Endothelial cell of umbilical vein (primary cell): Measurements from ENCODE around the gene KRT34. TPM values are rescaled to one million over a fixed set of nuclear protein-coding genes. Genes with fewer than 3 reads are reported as not detected.

Experiments used
- BruUV-seq: library from RNA; stranded (reverse); fragments of 400-500 nt; replicated peaks from 2 replicates; lab custom pipeline; 2021; lab: Mats Ljungman, UMichigan
- CTCF ChIA-PET: fragments of 300-600, 350-600 bp; sonication (Branson Sonifier 250); formaldehyde crosslinking; loops from one replicate; lab custom pipeline; 2021; ENCODE audit warnings: antibody characterized with exemption, inconsistent platforms; lab: Charles Lee
- POLR2A ChIA-PET: fragments of 300-600, 350-600 bp; sonication (Branson Sonifier 250); formaldehyde crosslinking; loops from one replicate; lab custom pipeline; 2021; ENCODE audit warnings: antibody characterized with exemption, inconsistent platforms; lab: Charles Lee
- DNase-seq: peaks from one replicate; pipeline ENCODE4 v3.0.0-alpha.2; 2011; ENCODE audit warnings: low read depth, low spot score
- FAIRE-seq: peaks from 2 replicates; lab custom pipeline; 2011; peaks lifted over from hg19 to GRCh38; lab: Jason Lieb, UNC
- H2AFZ ChIP-seq: 2 replicates; pipeline ENCODE4 v1.6.0; 2012; ENCODE audit warnings: low read depth, low read length, control low read depth, inconsistent platforms
- H3K27ac ChIP-seq: 2 replicates; pipeline ENCODE4 v1.5.1; 2011; ENCODE audit warnings: low read depth, mild to moderate bottlenecking, control low read depth, low read length, moderate library complexity; ENCODE audit not compliant: insufficient read depth
- H3K27me3 ChIP-seq, 2 experiments: 2 replicates each; pipeline versions ENCODE4 v1.6.0 to v1.6.1; 2011; ENCODE audit warnings: low read length in 2 of 2, mixed read lengths in 1 of 2; ENCODE audit not compliant: control insufficient read depth in 2 of 2, insufficient read depth in 2 of 2
- H3K36me3 ChIP-seq, 2 experiments: 2 replicates in 1 of 2; 3 replicates in 1 of 2; pipeline ENCODE4 v1.5.1; 2011; ENCODE audit warnings: low read length in 2 of 2, mild to moderate bottlenecking in 1 of 2, moderate library complexity in 1 of 2; ENCODE audit not compliant: control insufficient read depth in 2 of 2, insufficient read depth in 2 of 2; ENCODE audit errors: extremely low read depth in 1 of 2
- H3K4me1 ChIP-seq: 3 replicates; pipeline ENCODE4 v1.5.1; 2011; ENCODE audit warnings: mild to moderate bottlenecking, low read length; ENCODE audit not compliant: control insufficient read depth, insufficient read depth; ENCODE audit errors: extremely low read depth
- H3K4me2 ChIP-seq: 2 replicates; pipeline ENCODE4 v1.6.1; 2011; ENCODE audit warnings: low read length, control low read depth, mixed read lengths; ENCODE audit not compliant: insufficient read depth
- H3K4me3 ChIP-seq, 3 experiments: fragments of 200-600 bp in 1 of 3; sonication (generic), shearing (Covaris generic) in 1 of 3; replicated peaks in 1 of 3; 2 replicates each; pipeline ENCODE4 v1.5.1; 2011 to 2016; ENCODE audit warnings: control low read depth in 3 of 3, low read length in 3 of 3, mild to moderate bottlenecking in 2 of 3, inconsistent platforms in 1 of 3, low read depth in 1 of 3, moderate library complexity in 1 of 3; ENCODE audit not compliant: insufficient read depth in 1 of 3
- H3K79me2 ChIP-seq: 2 replicates; pipeline ENCODE4 v1.6.0; 2012; ENCODE audit warnings: low read length, inconsistent platforms; ENCODE audit not compliant: control insufficient read depth, insufficient read depth
- H3K9ac ChIP-seq: replicated peaks from 2 replicates; pipeline ENCODE3; 2011; ENCODE audit warnings: low read length, control low read depth; ENCODE audit not compliant: insufficient read depth; ENCODE audit errors: extremely low read depth
- H3K9me1 ChIP-seq: replicated peaks from 3 replicates; pipeline ENCODE4 v1.6.0; 2011; ENCODE audit warnings: mild to moderate bottlenecking, low read length; ENCODE audit not compliant: control insufficient read depth, insufficient read depth; ENCODE audit errors: extremely low read depth
- H3K9me3 ChIP-seq: replicated peaks from 2 replicates; pipeline ENCODE4 v1.5.1; 2012; ENCODE audit warnings: low read length, inconsistent platforms; ENCODE audit not compliant: control insufficient read depth, insufficient read depth
- H4K20me1 ChIP-seq: replicated peaks from 2 replicates; pipeline ENCODE3; 2011; ENCODE audit warnings: mild to moderate bottlenecking, low read length; ENCODE audit not compliant: control insufficient read depth, insufficient read depth; ENCODE audit errors: extremely low read depth
- CTCF ChIP-seq, 2 donors: IDR thresholded peaks; 1 replicate in 1 of 2; 2 replicates in 1 of 2; pipeline ENCODE4 v1.5.1; 2011; ENCODE audit warnings: low read length in 2 of 2, mild to moderate bottlenecking in 2 of 2, moderate library complexity in 2 of 2, control low read depth in 1 of 2, inconsistent platforms in 1 of 2, low read depth in 1 of 2; ENCODE audit not compliant: insufficient read depth in 1 of 2; ENCODE audit errors: extremely low read depth in 1 of 2
- EZH2 ChIP-seq: IDR thresholded peaks from 2 replicates; pipeline ENCODE4 v1.6.1; 2012; ENCODE audit warnings: borderline replicate concordance, low read depth, mild to moderate bottlenecking, moderate library complexity, low read length, inconsistent platforms; ENCODE audit not compliant: severe bottlenecking
- FOS ChIP-seq: IDR thresholded peaks from 2 replicates; pipeline ENCODE4 v1.6.1; 2011; ENCODE audit warnings: mild to moderate bottlenecking, low read length, moderate library complexity, borderline replicate concordance; ENCODE audit not compliant: insufficient read depth
- GATA2 ChIP-seq: IDR thresholded peaks from 2 replicates; pipeline ENCODE4 v1.7.0; 2011; ENCODE audit warnings: low read depth, mild to moderate bottlenecking, moderate library complexity, mixed read lengths, low read length; ENCODE audit not compliant: insufficient read length, insufficient read depth
- MAX ChIP-seq: IDR thresholded peaks from 2 replicates; pipeline ENCODE4 v1.6.1; 2011; ENCODE audit not compliant: insufficient read depth, insufficient read length
- MYC ChIP-seq: IDR thresholded peaks from one replicate; pipeline ENCODE4 v1.6.1; 2011; ENCODE audit warnings: mild to moderate bottlenecking, low read depth, low read length
- POLR2A ChIP-seq: IDR thresholded peaks from 2 replicates; pipeline ENCODE4 v1.6.1; 2012; ENCODE audit warnings: low read depth, mild to moderate bottlenecking, control low read depth, low read length
- POLR2AphosphoS5 ChIP-seq: IDR thresholded peaks from 2 replicates; pipeline ENCODE4 v1.6.1; 2012; ENCODE audit warnings: low read depth, mild to moderate bottlenecking, control low read depth, low read length, moderate library complexity; ENCODE audit not compliant: insufficient read depth
- dilution Hi-C: fragments of 300-500 bp; cut with MboI; formaldehyde crosslinking; loops from one replicate; pipeline ENCODE4 v1.15.0; 2019; ENCODE audit warnings: low sequenced_read_pairs; ENCODE audit not compliant: extremely low pct_ligation_motif_present
- intact Hi-C: fragments of 100-400 bp; cut with micrococcal nuclease; formaldehyde crosslinking; loops from one replicate; pipeline ENCODE4 v1.10.0; 2022
- polyA plus RNA-seq, 4 experiments: library from polyadenylated mRNA; depleted of rRNA in 3 of 4; stranded (reverse) in 3 of 4; unstranded in 1 of 4; fragments of >200 nt; gene quantifications; 2 replicates each; pipeline versions ENCODE4 v1.2.1 to v1.2.3, GENCODE V29; 2011 to 2012; ENCODE audit warnings: missing spikeins in 1 of 4
- total RNA-seq: library from RNA; stranded (reverse); gene quantifications from 2 replicates; pipeline ENCODE4 v1.2.3, GENCODE V29; 2021

Gene KRT34
- total and polyA plus RNA-seq, 2 donors (not counting 3 experiments of a cell fraction or from before 2014, with no cell fraction given) = not detected

- H4K20me1 ChIP-seq = no peaks in the 10 kb centered on the region
- H3K4me3 ChIP-seq = peak overlapping the region in 1 of 3 experiments; percentile 9
- H3K9ac ChIP-seq = no peak overlapping the region
- TF ChIP-seq POLR2AphosphoS5 (no peak), GATA2 (no peak), EZH2 (no peak), MYC (no peak), MAX (no peak), FOS (no peak), POLR2A (no peak)
- dilution Hi-C loops = no loop called here
- ChIA-PET POLR2A (no interaction called here), CTCF (interaction anchor here (1.0 to 3.6 kb wide), 5 partner anchors 81 to 259 kb away, joined by 3 to 20 read pairs (median 4); no protein-coding TSS in a partner anchor)
- peak; percentile 70 for FAIRE-seq
- H2AFZ ChIP-seq = no peak overlapping the region
- H3K27ac ChIP-seq = peak overlapping the region; percentile 16
- H3K9me1 ChIP-seq = no peaks in the 10 kb centered on the region
- intact Hi-C loops = loop anchor here (2.0 to 10.0 kb wide), 2 partner anchors 91 to 145 kb away; no protein-coding TSS in a partner anchor
- DNase-seq = peak; percentile 41
- no peaks in the 10 kb centered on the region for H3K9me3 ChIP-seq
- H3K27me3 ChIP-seq = peaks cover 8 to 12% of the 10 kb centered on the region in 2 experiments
- TSS peak; percentile 27 for BruUV-seq
- no peaks in the 10 kb centered on the region for H3K79me2 ChIP-seq
- no peaks in the 10 kb centered on the region for H3K36me3 ChIP-seq
- H3K4me1 ChIP-seq = peaks cover 18% of the 10 kb centered on the region
- H3K4me2 ChIP-seq = peak overlapping the region; percentile 6
Observed at GRCh38 chr17:41403404-41404023, 21.4 kb upstream of the KRT34 start.

- no peak overlapping the region for H2AFZ ChIP-seq
- no peak overlapping the region for H3K4me2 ChIP-seq
- no peak for DNase-seq
- no peak for FAIRE-seq
- no peaks in the 10 kb centered on the region for H3K9me1 ChIP-seq
- no TSS peak for BruUV-seq
- no peaks in the 10 kb centered on the region for H3K79me2 ChIP-seq
- no peak overlapping the region for H3K9ac ChIP-seq
- no peak overlapping the region for H3K27ac ChIP-seq
- no peaks in the 10 kb centered on the region for H3K9me3 ChIP-seq
- intact Hi-C loops = loop anchor here (10.0 kb wide), 1 partner anchor 93 kb away; no protein-coding TSS in a partner anchor
- H3K4me1 ChIP-seq = peaks cover 18% of the 10 kb centered on the region
- TF ChIP-seq GATA2 = no peak
- no peak for TF ChIP-seq MYC
- no peak for TF ChIP-seq EZH2
- no peak for TF ChIP-seq POLR2AphosphoS5
- TF ChIP-seq CTCF (IDR thresholded peaks at IDR 0.05; ENCODE audit: extremely low read depth in 1 of 2, insufficient read depth in 1 of 2, low read depth in 1 of 2, low read length in 2 of 2) = no peak
- TF ChIP-seq POLR2A = no peak
- TF ChIP-seq MAX = no peak
- peaks cover 8 to 17% of the 10 kb centered on the region in 2 experiments for H3K27me3 ChIP-seq
- H4K20me1 ChIP-seq = no peaks in the 10 kb centered on the region
- POLR2A ChIA-PET = no interaction called here
- dilution Hi-C loops = no loop called here
- no peak overlapping the region for H3K4me3 ChIP-seq
- CTCF ChIA-PET = no interaction called here
- no peaks in the 10 kb centered on the region for H3K36me3 ChIP-seq
Observed at GRCh38 chr17:41402161-41402560, 20.1 kb upstream of the KRT34 start.
